M059J (cell line): ENCODE measurements around the gene SERPINA4. TPM values are rescaled to one million over a fixed set of nuclear protein-coding genes. Genes with fewer than 3 reads are reported as not detected.
"Not testable (repeated sequence)": the region's sequence is repeated elsewhere in the genome, so short reads cannot be mapped to it uniquely, and the experiment has no call there.

Experiments
- DNase-seq: peaks from one replicate; pipeline ENCODE4 v3.0.0-alpha.2; 2012; ENCODE audit warnings: low read depth
- total RNA-seq: library from RNA; depleted of rRNA; stranded (reverse); fragments of >200 nt; shearing (Covaris generic); gene quantifications from 2 replicates; pipeline ENCODE4 v1.2.3, GENCODE V29; 2014

Gene SERPINA4
- total RNA-seq, 1 experiment from 2014 or later: not detected

DNA sequence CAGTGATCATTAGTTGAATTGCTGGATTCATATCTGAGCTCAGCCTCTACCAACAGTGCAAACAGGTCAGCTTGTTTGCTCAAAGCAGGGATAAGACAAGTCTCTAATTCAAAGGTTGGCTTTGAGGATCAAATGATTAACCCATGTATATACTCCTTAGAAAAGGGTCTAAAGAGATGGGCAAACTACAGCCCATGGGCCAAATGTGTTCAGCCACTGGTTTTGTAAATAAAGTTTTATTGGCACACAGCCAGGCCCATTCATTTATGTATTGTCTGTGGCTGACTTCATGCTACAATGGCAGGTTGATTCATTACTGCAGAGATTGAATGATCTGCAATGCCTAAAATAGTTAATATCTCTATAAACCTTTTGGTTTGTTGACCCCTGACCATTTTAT, 3.1 kb downstream of the SERPINA4 start:
- DNase-seq: no peak

GRCh38 chr14:94568186-94568585, 6.9 kb downstream of the SERPINA4 start:
- no peak for DNase-seq

GRCh38 chr14:94569381-94570001, 8.2 kb downstream of the SERPINA4 start:
- DNase-seq: no peak

DNA sequence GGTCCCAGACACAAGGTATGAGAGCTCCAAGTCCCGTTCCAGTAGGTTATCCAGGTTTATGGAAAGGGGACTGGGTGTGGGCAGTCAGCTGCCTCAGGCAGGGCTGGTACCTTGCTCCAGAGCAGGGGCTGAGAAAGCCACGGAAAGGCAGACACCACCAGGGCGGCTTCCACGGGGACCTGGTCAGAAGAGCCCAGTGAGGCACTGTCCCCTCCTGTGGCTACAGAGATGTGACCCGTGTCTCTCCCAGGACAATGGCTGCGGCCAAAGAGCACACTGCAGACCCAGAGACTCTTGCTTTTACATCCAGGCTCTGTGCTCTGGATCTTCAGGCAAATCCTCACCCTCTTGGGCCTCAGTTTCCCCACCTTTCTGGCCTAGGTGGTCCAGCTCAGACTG, 8.8 kb downstream of the SERPINA4 start:
- DNase-seq: no peak

DNA sequence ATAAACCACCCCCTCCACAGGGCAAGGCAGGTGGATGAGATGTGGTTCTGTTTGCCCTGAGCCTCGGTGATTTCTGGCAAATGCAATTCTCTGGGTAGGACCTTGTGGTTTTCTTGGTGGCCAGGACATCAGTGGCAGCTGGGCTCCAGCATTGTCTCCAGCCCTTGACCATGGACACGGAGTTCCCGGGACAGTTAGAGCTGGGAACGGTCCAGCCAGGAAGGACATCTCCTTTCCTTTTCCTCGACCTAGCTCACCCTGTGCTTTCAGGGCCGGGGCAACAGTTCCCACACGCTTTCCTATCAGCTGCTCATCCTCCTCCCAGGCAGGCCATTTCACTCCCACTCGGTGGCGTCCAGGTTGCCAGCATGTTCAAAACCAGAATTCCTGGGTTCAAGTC, 9.2 kb downstream of the SERPINA4 start:
- DNase-seq: no peak

DNA sequence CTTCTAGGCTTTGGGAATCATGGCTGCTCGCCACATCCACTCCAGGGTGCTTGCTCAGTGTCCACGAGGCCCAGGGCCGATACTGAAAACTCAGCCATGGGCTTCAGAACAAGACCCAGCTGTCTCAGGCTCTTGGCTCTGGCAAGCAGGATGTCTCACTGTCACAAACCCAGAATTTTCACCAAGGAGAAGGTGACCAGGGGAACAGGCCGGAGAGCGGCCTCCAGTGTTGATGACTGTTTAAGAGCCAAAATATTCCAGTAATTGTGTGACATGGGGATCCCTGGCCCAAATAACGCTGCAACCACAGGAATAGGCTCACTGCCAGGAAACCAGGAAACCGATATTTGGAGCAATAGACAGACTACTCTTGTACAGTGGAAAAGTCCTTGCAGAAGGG, 10.2 kb downstream of the SERPINA4 start:
- DNase-seq: peak; percentile 24

DNA sequence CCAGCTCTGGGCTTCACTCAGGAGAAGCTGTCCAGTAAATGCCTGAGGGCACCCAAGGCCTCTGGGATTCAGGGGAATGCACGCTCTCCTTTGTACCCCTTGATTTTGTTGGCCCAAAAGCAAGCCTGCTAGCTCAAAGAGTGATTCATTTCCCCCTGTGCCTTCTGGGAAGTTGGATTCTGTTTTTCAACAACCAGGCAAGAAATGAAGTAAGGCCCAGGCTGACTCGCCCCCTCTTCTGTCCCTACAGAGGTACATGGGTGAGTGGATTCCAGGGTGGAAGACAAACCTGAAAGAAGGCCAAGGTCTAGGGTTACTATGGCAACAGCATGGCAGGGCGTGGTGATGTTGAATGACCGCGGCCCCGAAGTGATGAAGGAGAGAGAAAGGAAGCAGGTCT, 10.7 kb downstream of the SERPINA4 start:
- DNase-seq: peak; percentile 66

DNA sequence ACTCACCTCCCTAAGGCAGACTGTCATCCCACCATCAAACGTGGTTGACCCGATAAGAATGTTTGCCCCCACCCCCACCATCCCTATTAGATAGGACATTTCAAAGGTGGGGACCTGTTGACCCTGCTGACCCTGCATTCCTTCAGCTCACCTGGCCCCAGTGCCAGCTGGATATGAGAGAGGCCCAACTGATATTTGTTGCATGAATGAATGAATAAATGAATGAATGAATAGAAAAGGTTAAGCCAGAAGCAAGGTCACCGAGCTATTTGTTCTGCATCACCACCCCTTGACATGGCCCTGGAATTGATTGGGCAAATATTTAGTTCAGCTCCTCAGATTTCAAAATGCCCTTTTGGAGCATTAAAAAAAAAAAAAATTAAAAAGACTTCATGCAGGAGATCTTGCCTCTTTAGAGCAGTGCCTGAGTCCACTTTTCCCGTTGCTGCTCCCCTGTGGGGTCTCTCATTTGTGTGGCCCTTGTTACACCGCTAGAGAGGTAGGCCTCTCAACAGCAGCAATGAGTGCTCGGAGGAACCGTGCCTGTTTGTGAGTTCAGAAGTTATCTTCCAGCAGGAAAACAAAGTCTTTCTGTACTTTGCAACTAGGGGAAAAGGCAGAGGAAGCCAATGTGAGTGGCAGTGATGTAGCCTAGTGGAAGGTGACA, 11.5 kb downstream of the SERPINA4 start:
- no peak for DNase-seq

- DNase-seq: no peak
These were observed 12.4 kb downstream of the SERPINA4 start for GRCh38 chr14:94573475-94574277.

- DNase-seq: no peak
These were observed 13.1 kb downstream of the SERPINA4 start for GRCh38 chr14:94574336-94574735.

GRCh38 chr14:94575730-94576585, 14.7 kb downstream of the SERPINA4 start:
- DNase-seq: peak; percentile 53

- not testable (repeated sequence) for DNase-seq
These were observed 16.2 kb downstream of the SERPINA4 start for GRCh38 chr14:94577472-94577871.

DNA sequence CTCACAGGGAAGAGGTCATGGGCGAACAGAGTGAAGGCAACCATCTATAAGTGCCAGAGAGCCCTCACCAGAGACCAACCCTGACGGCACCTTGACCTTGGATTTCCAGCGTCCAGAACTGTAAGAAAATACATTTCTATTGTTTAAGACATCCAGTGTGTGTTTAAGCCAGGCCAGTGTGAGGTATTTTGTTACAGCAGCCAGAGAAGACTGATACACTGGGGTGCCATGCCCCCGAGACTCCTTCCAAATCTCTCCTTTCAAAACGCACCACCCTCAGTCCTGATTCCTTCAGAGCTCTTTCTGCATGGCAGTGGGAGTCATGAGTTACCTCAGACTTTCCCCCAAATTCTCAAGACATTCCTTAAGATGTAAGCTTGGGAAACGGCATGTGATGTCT, 17.5 kb downstream of the SERPINA4 start:
- no peak for DNase-seq

DNA sequence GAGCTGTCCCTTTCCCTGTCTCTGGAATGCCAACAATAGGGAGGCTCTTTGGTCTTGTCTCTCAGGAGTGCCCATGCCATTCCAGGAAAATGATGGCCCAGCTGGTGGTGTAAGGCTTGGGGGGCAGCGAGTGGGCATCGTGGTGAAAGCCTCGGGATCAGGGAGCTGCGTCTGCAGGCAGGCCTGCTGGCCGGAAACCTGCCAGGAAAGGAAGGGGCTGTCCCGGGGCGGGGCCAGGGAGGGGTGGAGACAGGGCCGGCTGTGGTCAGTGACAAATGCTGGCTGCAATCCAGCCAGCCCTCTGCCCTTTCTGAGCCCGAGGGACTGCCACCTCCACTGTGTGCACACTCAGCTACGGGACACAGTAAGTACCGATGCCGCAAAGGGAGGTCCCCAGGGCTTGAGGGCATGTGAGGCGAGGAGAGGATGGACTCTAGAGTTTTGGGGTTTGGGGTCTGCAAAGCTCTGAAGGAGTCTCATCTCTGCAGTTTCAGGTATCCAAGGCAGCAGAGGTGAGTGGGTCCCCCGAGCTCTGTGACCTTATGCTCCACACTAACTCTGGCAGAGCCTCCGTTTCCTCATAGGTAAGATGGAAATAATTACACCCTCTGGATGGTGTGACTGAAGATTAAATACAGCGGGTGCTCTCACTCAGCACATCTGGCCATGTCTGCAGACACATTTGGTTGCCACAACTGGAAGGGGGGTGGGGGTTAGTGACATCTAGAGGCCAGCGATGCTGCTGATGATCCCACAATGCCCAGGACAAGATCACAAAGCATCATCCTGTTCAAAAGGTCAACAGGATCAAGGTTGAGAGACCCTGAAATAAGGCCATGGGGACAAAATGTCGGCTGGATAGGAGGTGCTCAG, 20.1 kb downstream of the SERPINA4 start, which contains the start of gene SERPINA5:
Gene SERPINA5 (plus strand): TSS at position 300 of the 873 bp plus-strand sequence. CDS start 5,937 bp downstream, outside the sequence.
- peak; percentile 37 for DNase-seq

DNA sequence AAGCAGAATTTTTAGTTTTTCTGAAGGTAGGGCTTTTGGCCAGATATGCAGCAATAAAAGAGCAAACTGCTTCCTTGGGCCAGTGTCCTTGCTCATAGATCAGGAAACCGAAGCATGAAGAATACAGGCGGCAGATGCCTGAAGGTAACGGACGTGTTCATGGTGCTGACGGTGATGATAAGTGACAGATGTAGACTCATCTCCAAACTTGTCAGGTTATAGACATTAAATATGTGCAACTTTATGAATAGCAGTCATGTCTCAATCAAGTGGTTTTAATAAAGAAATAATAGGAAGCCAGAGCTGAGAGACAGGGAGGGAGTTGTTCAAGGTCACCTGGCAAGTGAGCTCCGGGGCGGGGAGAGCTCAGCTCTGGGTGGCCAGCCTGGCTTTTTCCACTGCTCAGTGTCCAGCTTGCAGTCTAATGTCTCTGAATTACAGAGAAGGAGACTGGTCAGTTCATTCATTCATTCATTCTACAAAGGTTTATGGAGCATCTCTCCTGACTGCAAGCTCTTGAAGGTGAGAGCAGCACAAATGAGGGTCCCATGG, 21.0 kb downstream of the SERPINA4 start:
- DNase-seq: no peak

DNA sequence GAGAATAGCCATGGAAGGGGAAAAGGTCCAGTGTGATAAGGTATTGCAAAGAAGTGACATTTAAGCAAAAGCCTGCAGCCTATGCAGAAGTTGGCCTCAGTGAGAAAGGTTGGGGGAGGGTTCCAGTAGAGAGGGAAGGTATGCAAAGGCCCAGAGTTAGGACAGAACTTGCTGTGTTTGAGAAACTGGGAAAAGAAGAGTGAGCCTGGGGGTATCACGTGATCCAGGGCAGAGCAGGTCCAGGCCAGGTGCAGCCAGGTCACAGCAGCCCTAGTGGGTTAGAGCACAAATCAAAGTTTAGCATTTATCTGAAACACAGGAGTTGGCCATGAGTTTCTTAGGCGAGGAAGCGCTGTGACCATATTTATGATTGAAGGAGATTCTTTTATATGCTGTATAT, 21.6 kb downstream of the SERPINA4 start:
- no peak for DNase-seq

DNA sequence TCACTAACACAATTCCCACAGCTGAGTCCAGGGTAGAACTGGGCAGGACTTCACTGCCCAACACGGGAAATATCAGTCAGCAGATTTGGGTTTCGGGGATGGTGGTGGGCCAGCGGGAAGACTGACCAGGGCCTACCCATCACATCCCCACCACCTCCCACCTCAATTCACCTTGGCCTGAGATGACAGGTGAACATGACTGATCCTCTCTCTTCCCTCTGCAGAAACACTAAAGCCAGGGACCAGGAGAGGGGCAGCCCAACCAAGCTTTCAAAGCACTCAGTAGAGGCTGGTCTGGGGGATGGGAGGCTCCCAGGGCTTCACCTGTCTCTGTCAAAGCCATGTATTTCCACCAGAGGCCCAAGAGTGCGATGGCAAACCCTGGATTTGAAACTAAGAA, 22.3 kb downstream of the SERPINA4 start:
- no peak for DNase-seq

GRCh38 chr14:94584591-94585280, 23.5 kb downstream of the SERPINA4 start:
- no peak for DNase-seq

- DNase-seq: no peak
These were observed 25.4 kb downstream of the SERPINA4 start for GRCh38 chr14:94586635-94587034.

DNA sequence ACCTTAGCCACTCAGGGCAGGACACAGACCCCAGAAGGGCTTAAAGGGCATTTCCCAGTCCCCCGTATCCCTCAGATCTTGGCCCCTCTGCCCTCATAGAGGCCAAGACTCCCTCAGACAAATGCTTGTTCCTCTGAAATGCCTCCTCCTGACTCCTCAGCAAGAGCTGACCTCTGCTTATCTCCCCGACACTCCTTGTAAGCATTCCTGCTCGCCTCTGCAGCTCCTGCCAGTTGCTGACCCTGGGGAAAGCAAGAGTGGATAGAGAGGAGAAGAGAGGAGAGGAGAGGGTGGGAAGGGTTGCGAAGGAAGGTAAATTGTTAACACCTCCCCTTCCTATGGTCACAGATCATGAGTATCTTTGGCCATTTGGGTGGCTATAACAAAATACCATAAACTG, 27.1 kb downstream of the SERPINA4 start:
- no peak for DNase-seq
